ENCODE measurements around the gene NLK.

DNA sequence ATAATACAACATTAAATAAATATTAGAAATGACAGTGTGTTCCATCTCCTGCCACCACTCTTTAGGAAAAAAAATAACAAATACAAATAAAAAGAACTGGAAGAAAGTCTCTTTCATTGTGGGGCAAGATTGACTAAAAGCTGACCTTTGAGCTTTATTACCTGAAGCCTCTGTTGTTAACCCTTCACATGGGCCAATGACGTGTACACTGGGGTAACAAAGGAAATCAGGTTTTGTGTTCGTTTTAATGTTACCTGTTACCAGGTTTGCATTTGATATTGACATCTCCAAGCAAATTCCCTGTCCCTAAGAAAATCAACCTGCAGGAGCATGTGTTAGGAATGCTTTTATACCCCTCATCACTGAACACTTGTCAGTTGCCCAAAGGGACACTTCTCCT is 39.0 kb downstream of the NLK start:
- TF ChIP-seq POLR2A (IDR thresholded peaks at IDR 0.05) (no peak), POLR2AphosphoS5 (IDR thresholded peaks at IDR 0.05) (no peak)
- TF ChIP-seq, protein P1, sequence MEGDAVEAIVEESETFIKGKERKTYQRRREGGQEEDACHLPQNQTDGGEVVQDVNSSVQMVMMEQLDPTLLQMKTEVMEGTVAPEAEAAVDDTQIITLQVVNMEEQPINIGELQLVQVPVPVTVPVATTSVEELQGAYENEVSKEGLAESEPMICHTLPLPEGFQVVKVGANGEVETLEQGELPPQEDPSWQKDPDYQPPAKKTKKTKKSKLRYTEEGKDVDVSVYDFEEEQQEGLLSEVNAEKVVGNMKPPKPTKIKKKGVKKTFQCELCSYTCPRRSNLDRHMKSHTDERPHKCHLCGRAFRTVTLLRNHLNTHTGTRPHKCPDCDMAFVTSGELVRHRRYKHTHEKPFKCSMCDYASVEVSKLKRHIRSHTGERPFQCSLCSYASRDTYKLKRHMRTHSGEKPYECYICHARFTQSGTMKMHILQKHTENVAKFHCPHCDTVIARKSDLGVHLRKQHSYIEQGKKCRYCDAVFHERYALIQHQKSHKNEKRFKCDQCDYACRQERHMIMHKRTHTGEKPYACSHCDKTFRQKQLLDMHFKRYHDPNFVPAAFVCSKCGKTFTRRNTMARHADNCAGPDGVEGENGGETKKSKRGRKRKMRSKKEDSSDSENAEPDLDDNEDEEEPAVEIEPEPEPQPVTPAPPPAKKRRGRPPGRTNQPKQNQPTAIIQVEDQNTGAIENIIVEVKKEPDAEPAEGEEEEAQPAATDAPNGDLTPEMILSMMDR (IDR thresholded peaks at IDR 0.05): no peak

Measured in sigmoid colon (tissue), 4 donors.